K562 treated with DMSO at 1 percent for 12 hours (cell line): ENCODE data around the gene RTN4. TPM values are rescaled to one million over a fixed set of nuclear protein-coding genes. Genes with fewer than 3 reads are reported as not detected.

Experiments
- total RNA-seq: library from RNA; unstranded; fragments of 300-600 nt; gene quantifications from 2 replicates; pipeline ENCODE4 v1.2.3, GENCODE V29; 2022; ENCODE audit not compliant: insufficient read depth

The RTN4 gene, protein sequence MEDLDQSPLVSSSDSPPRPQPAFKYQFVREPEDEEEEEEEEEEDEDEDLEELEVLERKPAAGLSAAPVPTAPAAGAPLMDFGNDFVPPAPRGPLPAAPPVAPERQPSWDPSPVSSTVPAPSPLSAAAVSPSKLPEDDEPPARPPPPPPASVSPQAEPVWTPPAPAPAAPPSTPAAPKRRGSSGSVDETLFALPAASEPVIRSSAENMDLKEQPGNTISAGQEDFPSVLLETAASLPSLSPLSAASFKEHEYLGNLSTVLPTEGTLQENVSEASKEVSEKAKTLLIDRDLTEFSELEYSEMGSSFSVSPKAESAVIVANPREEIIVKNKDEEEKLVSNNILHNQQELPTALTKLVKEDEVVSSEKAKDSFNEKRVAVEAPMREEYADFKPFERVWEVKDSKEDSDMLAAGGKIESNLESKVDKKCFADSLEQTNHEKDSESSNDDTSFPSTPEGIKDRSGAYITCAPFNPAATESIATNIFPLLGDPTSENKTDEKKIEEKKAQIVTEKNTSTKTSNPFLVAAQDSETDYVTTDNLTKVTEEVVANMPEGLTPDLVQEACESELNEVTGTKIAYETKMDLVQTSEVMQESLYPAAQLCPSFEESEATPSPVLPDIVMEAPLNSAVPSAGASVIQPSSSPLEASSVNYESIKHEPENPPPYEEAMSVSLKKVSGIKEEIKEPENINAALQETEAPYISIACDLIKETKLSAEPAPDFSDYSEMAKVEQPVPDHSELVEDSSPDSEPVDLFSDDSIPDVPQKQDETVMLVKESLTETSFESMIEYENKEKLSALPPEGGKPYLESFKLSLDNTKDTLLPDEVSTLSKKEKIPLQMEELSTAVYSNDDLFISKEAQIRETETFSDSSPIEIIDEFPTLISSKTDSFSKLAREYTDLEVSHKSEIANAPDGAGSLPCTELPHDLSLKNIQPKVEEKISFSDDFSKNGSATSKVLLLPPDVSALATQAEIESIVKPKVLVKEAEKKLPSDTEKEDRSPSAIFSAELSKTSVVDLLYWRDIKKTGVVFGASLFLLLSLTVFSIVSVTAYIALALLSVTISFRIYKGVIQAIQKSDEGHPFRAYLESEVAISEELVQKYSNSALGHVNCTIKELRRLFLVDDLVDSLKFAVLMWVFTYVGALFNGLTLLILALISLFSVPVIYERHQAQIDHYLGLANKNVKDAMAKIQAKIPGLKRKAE
- 176 and 308 TPM in 2 replicates for total RNA-seq

DNA sequence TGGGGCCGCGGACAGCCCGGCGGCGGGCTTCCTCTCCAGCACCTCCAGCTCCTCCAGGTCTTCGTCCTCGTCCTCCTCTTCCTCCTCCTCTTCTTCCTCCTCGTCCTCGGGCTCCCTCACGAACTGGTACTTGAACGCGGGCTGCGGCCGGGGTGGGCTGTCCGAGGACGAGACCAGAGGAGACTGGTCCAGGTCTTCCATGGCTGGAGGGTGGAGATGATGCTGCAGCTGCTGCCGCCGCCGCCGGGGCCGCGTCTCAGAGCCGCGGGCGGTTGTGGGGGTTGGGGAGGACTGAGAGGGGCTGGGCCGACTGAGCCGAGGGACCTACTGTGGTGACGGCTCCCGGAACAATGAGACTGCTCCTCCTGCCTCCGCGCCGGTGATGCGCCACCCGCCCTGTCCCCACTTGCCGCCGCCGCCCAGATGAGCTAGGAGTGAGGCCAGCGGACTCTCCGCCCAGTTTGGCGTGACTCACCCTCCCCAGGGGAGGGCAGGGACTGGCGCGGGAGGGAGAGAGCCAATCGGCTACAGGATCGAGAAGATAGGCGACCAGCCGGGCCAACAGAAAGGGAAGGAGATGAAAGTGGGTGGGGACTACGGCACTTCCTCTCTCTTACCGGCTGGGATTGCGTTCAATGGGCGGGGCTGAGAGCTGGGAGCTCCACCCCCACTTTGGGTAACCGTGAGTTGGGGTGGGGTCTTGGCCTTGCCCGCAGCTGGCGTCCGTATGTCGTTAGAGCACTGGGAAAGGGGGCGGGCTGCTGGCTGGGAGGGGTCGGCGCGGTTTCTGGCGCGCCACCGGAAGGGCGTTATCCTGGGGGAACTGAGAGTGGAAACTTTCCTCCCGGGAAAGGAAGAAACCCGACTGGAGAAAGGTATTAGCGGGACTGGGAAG is at the start of gene RTN4:
TSS of gene RTN4 (minus strand) at position 352 of the 895 bp plus-strand sequence. CDS start at position 201, 151 bp downstream.

Other genes starting within 250 kb of the RTN4 start
- 1.6 TPM in 1 of 2 replicates, not detected in the other for gene CLHC1, start 181.8 kb upstream of the RTN4 start, total RNA-seq
- 1,483 and 2,072 TPM in 2 replicates for gene RPS27A, start 182.2 kb upstream of the RTN4 start, total RNA-seq
- gene MTIF2, start 218.8 kb upstream of the RTN4 start, total RNA-seq: 23.5 and 46.9 TPM in 2 replicates